ENCODE measurements around the gene PSMC4.

DNA sequence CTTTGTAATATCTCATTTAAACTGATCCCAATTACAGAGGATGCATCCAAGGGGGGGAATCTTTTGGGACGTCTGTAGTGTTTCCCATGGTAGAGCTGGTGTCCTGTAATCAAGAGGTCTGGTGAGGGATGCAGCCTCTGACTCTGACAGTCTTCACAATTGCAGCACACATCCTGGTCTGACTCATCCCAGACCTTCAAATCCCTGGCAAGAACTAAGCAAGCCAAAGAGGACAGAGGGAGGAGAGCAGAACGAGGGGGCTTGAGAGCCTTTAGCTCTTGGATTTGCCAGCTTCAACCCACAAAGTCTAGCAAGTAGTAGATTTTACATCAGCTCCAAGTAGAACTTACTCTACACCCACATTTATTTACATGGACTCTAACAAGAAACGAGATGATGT, 19.3 kb upstream of the PSMC4 start:
- TF ChIP-seq, protein P1, sequence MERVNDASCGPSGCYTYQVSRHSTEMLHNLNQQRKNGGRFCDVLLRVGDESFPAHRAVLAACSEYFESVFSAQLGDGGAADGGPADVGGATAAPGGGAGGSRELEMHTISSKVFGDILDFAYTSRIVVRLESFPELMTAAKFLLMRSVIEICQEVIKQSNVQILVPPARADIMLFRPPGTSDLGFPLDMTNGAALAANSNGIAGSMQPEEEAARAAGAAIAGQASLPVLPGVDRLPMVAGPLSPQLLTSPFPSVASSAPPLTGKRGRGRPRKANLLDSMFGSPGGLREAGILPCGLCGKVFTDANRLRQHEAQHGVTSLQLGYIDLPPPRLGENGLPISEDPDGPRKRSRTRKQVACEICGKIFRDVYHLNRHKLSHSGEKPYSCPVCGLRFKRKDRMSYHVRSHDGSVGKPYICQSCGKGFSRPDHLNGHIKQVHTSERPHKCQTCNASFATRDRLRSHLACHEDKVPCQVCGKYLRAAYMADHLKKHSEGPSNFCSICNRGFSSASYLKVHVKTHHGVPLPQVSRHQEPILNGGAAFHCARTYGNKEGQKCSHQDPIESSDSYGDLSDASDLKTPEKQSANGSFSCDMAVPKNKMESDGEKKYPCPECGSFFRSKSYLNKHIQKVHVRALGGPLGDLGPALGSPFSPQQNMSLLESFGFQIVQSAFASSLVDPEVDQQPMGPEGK (CRISPR knock-in tag; IDR thresholded peaks at IDR 0.05; ENCODE audit: borderline replicate concordance), result no peak
- no peak for TF ChIP-seq SNAI2 (CRISPR knock-in tag; IDR thresholded peaks at IDR 0.05)
- TF ChIP-seq RARB (CRISPR knock-in tag; IDR thresholded peaks at IDR 0.05), result no peak

Data from SK-N-SH treated with all-trans-retinoic acid at 6 μM for 48 hours (cell line).